ENCODE data around the gene TREML4.
A peak's percentile ranks its signal among the peaks of the same experiment; 100 is the strongest.

TREML4 gene

DNA sequence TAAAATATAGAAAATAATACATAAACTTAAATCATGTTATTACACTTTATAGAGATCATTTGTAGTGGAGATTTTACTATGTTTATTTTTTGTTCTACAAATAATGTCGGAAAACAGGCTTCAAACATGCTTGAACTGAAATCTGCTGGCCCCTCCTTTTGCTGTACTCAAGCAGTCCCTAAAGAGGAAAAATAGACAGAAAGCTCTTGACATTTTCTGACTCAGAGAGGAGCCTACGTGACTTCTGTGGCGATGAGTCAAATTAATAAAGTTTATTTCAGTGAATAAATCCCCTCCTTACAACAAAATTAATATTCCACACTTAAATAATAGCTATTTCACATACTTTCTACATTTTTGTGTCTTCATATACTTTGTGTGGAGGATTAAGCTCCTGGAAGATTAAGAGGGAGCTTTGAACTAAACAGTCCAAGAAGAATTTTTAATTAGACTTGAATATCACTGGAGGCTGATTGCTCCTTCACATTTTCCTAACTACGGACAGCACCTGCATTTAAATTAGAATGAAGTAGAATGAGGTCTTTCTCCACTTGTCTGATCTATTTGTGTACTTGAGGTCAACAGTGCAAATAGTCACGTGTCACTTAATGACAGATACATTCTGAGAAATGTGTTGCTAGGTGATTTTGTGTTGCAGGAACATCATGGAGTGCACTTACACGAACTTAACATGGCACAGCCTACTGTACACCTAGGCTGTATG lies 60.0 kb downstream of the TREML4 start:
- peak; percentile 96 for DNase-seq
